CD4-positive, alpha-beta T cell treated with Interleukin-1 beta for 1 hour (primary cell): Measurements from ENCODE around the gene PWWP2A.
"Not testable (repeated sequence)": the region's sequence is repeated elsewhere in the genome, so short reads cannot be mapped to it uniquely, and the experiment has no call there.

ENCODE experiments used
- DNase-seq, 2 donors: peaks; one replicate each; pipeline ENCODE4 v3.0.0-alpha.2; 2020 to 2022

Gene PWWP2A, protein sequence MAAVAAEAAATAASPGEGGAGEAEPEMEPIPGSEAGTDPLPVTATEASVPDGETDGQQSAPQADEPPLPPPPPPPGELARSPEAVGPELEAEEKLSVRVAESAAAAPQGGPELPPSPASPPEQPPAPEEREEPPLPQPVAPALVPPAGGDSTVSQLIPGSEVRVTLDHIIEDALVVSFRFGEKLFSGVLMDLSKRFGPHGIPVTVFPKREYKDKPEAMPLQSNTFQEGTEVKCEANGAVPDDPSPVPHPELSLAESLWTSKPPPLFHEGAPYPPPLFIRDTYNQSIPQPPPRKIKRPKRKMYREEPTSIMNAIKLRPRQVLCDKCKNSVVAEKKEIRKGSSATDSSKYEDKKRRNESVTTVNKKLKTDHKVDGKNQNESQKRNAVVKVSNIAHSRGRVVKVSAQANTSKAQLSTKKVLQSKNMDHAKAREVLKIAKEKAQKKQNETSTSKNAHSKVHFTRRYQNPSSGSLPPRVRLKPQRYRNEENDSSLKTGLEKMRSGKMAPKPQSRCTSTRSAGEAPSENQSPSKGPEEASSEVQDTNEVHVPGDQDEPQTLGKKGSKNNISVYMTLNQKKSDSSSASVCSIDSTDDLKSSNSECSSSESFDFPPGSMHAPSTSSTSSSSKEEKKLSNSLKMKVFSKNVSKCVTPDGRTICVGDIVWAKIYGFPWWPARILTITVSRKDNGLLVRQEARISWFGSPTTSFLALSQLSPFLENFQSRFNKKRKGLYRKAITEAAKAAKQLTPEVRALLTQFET

DNA sequence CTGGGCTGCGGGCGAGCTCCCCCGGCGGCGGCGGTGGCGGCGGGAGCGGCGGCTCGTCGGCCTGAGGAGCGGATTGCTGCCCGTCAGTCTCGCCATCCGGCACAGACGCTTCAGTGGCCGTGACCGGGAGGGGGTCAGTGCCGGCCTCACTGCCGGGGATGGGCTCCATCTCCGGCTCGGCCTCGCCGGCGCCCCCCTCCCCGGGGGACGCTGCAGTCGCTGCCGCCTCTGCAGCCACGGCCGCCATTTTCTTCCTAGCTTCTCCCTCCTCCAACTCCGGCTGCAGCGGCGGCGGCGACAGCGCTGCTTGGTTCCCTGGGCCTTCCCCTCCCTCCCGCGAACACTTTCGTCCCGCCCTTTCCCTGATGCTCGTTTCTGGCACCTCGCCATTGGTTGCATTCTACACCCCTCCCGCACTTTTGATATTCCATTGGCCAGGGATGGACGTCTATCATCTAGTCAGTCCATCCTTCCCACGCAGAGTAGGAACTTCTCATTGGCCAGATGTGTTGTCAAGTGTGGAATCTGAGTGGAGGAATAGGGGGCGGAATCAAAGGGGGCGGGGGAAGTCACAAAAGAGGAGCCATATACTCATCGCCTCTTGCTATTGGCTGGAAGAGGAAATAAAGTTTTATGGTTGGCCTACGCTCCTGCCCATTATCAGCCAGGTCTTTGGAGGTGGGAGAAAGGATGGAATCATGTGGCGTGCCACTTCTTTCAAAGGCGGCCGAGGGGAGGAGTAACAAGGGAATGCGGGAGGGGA, at the start of gene PWWP2A:
Gene PWWP2A (minus strand): TSS at position 309 of the 763 bp plus-strand sequence. CDS start 62 bp downstream, at position 247.
- DNase-seq = peak; percentile 98 to 99

GRCh38 chr5:160167624-160168165, 48.4 kb upstream of the PWWP2A start:
- DNase-seq = no peak

DNA sequence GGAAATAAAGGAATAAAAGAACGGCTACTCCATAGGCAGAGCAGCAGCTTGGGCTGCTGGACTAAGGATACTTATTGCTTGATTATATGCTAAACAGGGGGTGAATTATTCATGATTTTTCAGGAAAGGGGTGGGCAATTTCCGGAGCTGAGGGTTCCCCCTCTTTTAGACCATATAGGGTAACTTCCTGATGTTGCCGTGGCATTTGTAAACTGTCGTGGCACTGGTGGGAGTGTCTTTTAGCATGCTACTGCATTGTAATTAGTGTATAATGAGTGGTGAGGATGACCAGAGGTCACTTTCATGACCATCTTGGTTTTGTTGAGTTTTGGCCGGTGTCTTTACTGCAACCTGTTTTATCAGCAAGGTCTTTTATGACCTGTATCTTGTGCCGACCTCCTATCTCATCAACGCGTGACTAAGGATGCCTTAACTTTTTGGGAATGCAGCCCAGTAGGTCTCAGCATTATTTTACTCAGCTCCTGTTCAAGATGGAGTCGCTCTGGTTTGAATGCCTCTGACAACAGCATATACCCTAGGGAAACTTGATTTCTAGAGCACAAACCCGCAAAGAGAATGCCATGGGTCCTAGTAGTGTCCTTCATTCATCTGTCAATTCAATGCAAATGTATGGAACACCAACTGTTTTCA, 47.8 kb upstream of the PWWP2A start:
- no peak for DNase-seq

DNA sequence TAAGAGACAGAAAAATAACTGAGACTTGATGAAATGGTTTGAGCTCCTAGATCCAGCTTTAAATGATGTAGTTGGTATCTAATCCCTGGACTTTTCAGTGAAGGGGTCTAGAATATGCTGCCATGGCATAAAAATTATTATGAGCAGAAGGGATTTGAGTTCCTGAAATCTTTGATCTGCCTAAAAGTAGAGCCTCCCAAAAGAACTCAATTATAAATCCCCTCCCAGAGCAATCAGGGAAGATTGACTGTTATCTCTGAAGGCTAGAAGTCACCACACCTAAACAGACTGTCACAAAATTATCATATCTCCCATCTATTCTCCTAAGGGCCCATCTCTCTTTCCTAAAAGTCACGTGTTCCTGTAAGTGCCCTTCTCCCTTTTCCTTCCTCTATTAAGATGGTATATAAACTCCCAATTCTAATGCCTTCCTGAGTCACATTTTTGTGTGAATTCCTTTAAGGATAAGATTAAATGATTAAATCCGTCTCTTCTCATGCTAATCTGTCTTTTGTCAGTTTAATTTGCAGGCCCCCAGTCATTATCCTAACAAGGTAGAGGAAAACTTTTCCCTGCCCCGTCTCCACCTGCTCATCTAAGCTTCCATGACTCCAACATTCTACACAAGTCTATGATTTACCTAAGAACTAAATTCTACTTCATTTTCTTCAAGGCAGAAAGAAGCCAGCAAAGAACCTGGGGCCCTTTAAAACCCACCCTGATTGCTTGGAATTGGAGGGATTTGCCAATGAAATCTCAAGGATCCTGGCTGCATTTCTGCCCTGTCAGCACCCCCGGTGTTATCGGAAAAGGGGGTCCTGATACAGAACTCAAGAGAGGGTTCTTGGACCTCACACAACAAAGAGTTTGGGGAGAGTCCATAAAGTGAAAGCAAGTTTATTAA, 47.1 kb upstream of the PWWP2A start:
- DNase-seq = no peak

DNA sequence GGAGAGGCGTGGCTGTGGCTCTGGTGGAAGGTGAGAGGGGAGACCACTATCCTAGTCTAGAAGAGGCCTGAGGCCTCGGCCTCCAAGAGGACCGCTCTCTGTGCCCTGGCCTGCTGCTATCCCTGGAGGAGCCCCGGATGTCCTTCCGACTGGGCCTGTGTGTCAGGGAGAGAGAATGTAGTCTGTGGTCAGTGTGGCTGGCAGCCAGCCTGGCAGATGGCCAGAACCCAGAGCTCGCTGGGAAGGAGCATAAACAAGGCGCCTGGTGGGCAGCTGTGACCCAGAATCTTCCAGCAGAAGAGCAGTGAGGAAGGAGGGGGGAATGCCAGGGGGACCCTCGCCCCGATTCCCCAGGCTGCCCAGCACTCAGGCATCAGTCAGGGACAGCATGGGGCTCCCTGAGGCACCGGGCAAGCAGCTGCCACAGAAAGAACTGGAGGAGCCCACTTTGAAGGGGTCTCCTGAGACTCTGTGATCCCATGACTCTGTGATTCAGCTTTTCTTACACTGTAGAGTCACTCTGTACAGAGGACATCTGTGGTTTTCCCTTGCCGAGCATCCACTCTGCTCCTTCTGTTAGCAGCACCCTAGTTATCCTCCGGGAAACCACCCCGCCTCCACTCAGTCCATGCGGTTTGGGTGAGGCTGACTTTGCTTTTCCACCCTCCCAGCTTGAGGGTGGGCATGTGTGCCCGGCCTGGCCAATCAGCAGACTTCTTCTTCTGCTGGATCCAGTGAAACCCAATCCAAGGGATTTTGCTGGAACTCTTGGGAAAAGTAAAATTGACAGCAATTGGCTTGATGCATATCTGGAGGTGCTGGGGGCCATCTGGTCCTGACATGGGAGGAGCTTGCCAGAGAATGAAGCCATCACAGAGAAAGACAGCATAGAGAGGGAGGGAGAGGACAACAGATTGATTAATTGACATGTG, 46.2 kb upstream of the PWWP2A start:
- no peak for DNase-seq

- no peak for DNase-seq
Measured at GRCh38 chr5:160162910-160163309, 43.7 kb upstream of the PWWP2A start.

DNA sequence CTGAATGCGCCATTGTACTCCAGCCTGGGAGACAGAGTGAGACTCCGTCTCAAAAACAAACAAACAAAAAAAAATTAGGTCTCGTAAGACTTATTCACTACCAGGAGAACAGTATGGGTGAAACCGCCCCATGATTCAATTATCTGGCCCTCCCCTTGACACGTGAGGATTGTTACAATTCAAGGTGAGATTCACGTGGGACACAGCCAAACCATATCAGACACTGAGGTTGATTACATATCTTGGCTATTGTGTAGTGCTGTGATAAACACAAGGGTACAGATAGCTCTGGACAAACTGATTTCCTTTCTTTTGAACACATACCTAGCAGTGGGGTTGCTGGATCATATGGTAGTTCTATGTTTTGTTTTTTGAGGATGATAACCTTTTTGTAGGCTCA, 42.4 kb upstream of the PWWP2A start:
- DNase-seq = no peak

DNA sequence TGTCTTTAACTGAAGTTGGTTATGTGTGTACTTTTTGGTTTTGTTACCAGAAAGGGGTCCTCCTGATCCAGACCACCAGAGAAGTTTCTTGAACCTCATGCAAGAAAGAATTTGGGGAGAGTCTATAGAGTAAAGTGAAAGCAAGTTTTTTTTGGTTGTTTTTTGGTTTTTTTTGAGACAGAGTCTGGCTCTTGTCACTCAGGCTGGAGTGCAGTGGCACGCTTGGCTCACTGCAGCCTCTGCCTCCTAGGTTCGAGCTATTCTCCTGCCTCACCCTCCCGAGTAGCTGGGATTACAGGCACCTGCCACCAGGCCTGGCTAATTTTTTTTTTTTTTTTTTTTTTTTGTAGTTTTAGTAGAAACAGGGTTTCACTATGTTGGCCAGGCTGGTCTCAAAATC, 41.6 kb upstream of the PWWP2A start:
- DNase-seq = not testable (repeated sequence)

DNA sequence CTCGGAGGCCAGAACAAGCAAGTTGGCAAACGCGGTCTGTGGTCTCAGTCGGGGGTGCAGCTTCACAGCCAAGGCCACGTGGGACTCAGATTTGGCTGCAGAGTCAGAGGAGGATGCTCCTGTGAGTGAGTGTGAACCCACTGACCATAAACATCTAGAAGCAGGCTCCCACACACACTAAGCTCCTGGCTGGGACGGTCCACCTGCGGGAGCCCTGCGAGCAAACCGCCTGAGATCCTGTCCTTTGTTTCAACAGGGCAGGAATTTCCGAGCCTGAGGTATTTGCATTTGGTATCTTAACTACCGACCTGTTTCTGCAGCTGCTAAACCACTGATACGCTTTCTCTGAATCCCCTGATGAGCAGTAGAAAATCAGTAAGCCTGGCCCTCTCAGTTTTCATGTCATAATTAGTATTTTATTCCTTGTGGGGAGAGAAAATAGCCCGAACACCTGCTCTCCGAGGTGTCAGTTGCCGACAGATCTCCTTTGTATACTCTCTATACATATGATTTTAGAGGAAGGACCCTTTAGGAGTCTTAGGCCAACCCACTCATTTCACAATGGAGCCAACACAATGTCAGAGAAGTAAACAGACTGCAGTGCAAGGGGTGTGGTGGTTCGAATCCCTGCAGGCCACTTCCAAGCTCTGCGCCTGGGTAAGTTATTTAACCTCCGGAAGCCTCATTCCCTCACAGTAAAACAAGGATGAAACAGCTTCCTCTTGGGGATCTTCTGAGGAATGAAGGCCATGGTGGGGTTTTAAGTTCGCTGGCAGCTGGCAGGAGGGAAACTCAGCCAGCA, 40.9 kb upstream of the PWWP2A start:
- no peak for DNase-seq

GRCh38 chr5:160158087-160158486, 38.8 kb upstream of the PWWP2A start:
- no peak for DNase-seq

DNA sequence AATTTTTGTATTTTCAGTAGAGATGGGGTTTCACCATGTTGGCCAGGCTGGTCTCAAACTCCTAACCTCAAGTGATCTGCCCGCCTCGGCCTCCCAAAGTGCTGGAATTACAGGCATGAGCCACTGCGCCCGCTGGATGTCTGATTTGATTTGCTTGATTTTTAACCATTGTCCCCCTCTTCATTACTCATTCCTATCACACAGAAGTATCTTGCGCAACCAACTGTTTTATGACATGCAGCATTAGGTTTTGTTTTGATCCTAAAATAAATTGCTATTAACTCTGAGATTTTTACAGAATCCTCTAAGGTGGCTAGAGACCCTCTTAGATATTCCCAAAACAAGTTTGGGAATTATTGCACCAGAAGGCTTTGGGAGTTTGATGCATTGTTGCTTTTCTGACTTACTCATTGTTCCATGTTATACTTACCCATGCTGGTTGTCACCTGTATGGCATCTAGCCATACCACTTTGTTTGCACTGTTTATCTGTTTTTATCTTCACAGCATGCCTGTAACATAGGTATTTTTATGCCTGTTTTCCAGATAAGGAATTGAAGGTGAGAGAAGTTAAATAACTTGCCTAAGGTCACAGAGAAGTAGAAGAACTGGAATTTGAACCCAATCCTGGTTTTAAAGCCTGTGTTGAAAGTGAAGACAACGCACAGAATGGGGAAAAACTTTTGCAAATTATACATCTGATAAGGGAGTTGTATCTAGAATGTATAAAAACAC, 35.9 kb upstream of the PWWP2A start:
- DNase-seq = no peak

GRCh38 chr5:160152901-160153300, 33.7 kb upstream of the PWWP2A start:
- no peak for DNase-seq

DNA sequence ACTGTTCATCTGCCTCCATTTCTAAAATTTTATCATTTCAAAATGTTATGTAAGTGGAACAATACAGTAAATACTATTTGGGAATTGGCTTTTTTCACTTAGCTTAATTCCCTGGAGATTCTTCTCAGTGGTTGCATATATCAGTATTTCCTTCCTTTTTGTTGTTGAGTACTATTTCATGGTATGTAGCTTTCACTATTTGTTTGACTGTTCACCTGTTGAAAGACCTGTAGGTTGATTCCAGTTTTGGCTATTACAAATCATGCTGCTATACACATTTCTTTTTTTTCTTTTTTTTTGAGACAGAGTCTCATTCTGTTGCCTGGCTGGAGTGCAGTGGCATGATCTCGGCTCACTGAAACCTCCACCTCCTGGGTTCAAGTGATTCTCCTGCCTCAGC, 33.0 kb upstream of the PWWP2A start:
- no peak for DNase-seq

- no peak for DNase-seq
Measured at GRCh38 chr5:160151017-160151416, 31.8 kb upstream of the PWWP2A start.

DNA sequence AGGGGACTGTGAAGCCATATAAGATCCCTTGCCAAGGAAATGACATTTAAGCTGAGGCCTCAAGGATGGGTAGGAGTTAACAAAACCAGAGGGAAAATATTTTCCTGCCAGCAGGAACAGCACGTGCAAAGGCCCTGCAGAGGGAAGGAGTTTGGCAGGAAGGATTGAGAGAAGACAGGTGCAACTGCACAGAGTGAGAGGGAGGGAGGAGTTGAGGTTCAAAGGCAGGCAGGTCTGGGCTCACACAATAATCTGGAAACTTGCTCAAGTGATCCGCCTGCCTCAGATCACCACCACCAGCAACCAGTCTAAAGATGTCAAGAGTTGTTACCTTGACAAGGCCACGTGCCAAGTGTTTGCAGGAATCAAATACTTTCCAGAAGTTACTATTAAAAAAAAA, 31.1 kb upstream of the PWWP2A start:
- DNase-seq = no peak

DNA sequence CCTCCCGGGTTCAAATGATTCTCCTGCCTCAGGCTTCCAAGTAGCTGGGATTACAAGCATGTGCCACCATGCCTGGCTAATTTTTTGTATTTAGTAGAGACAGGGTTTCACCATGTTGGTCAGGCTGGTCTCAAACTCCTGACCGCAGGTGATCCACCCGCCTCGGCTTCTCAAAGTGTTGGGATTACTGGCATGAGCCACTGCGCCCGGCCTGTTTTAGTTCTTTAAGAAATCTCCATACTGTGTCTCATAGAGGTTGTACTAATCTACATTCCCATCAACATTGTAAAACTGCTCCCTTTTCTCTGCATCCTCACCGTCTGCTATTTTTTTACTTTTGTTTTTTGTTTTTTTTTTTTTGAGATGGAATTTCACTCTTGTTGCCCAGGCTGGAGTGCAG, 25.2 kb upstream of the PWWP2A start:
- not testable (repeated sequence) for DNase-seq

- no peak for DNase-seq
Measured at GRCh38 chr5:160134332-160134731, 15.1 kb upstream of the PWWP2A start.

GRCh38 chr5:160133918-160134304, 14.7 kb upstream of the PWWP2A start:
- no peak for DNase-seq
